ENCODE measurements around the gene SPATA6L.

SPATA6L gene

GRCh38 chr9:4600368-4600767 lies 65.9 kb downstream of the SPATA6L start:
- Histone ChIP-seq H3K36me3 (ENCODE audit: control insufficient read depth, insufficient read depth, low read length) (no peaks in the 10 kb centered on the region), H3K56ac (ENCODE audit: low read length) (no peak overlapping the region), H3K4me1 (ENCODE audit: control insufficient read depth, low read depth, low read length) (no peaks in the 10 kb centered on the region), H3K9ac (ENCODE audit: low read length) (no peak overlapping the region), H4K5ac (ENCODE audit: low read length) (no peak overlapping the region), H3K79me1 (ENCODE audit: low read length) (no peaks in the 10 kb centered on the region), H2AK5ac (ENCODE audit: low read length) (no peak overlapping the region), H3K27ac (ENCODE audit: low read depth, low read length) (no peak overlapping the region), H2BK5ac (ENCODE audit: low read length) (no peak overlapping the region), H3K4me3 (ENCODE audit: low read length) (no peak overlapping the region), H4K8ac (ENCODE audit: low read depth, low read length) (no peak overlapping the region), H3K4ac (ENCODE audit: low read depth, low read length) (no peak overlapping the region), H3K23ac (ENCODE audit: low read length) (no peak overlapping the region), H2BK120ac (ENCODE audit: low read depth, low read length) (no peak overlapping the region), H3K4me2 (ENCODE audit: low read length) (no peak overlapping the region), H3K27me3 (ENCODE audit: insufficient read depth, low read length, poor library complexity) (no peaks in the 10 kb centered on the region), H3K18ac (ENCODE audit: low read length) (no peak overlapping the region), H3K79me2 (ENCODE audit: control insufficient read depth, insufficient read depth, low read length) (no peaks in the 10 kb centered on the region), H2BK15ac (replicated peaks; ENCODE audit: low read depth) (no peak overlapping the region)
- no peak for DNase-seq
- no CpG with 5 or more reads among the region's 1 CpG for whole genome bisulfite sequencing (ENCODE audit: extremely low coverage, insufficient coverage, low lambda C conversion rate)

GRCh38 chr9:4596165-4596922 lies 69.9 kb downstream of the SPATA6L start:
- no peaks in the 10 kb centered on the region for H3K36me3 ChIP-seq (ENCODE audit: control insufficient read depth, insufficient read depth, low read length)
- no peak overlapping the region for H2BK5ac ChIP-seq (ENCODE audit: low read length)
- no peak overlapping the region for H4K8ac ChIP-seq (ENCODE audit: low read depth, low read length)
- no peaks in the 10 kb centered on the region for H3K79me2 ChIP-seq (ENCODE audit: control insufficient read depth, insufficient read depth, low read length)
- H3K79me1 ChIP-seq (ENCODE audit: low read length), result no peaks in the 10 kb centered on the region
- no peak overlapping the region for H3K9ac ChIP-seq (ENCODE audit: low read length)
- no peak overlapping the region for H3K18ac ChIP-seq (ENCODE audit: low read length)
- no peak overlapping the region for H2AK5ac ChIP-seq (ENCODE audit: low read length)
- no peak overlapping the region for H3K4me3 ChIP-seq (ENCODE audit: low read length)
- H3K4ac ChIP-seq (ENCODE audit: low read depth, low read length), result no peak overlapping the region
- DNase-seq, result peak; percentile 18
- WGBS (ENCODE audit: extremely low coverage, insufficient coverage, low lambda C conversion rate), result no CpG with 5 or more reads among the region's 11 CpGs
- no peak overlapping the region for H2BK15ac ChIP-seq (replicated peaks; ENCODE audit: low read depth)
- no peak overlapping the region for H3K27ac ChIP-seq (ENCODE audit: low read depth, low read length)
- H3K23ac ChIP-seq (ENCODE audit: low read length), result no peak overlapping the region
- no peak overlapping the region for H4K5ac ChIP-seq (ENCODE audit: low read length)
- H3K4me2 ChIP-seq (ENCODE audit: low read length), result no peak overlapping the region
- H3K56ac ChIP-seq (ENCODE audit: low read length), result no peak overlapping the region
- no peaks in the 10 kb centered on the region for H3K27me3 ChIP-seq (ENCODE audit: insufficient read depth, low read length, poor library complexity)
- H3K4me1 ChIP-seq (ENCODE audit: control insufficient read depth, low read depth, low read length), result no peaks in the 10 kb centered on the region
- no peak overlapping the region for H2BK120ac ChIP-seq (ENCODE audit: low read depth, low read length)

- Histone ChIP-seq H3K4me3 (ENCODE audit: low read length) (no peak overlapping the region), H4K8ac (ENCODE audit: low read depth, low read length) (no peak overlapping the region), H3K18ac (ENCODE audit: low read length) (no peak overlapping the region), H3K4me2 (ENCODE audit: low read length) (no peak overlapping the region), H3K27me3 (ENCODE audit: insufficient read depth, low read length, poor library complexity) (no peaks in the 10 kb centered on the region), H3K27ac (ENCODE audit: low read depth, low read length) (no peak overlapping the region), H3K9ac (ENCODE audit: low read length) (no peak overlapping the region), H4K5ac (ENCODE audit: low read length) (no peak overlapping the region), H2BK15ac (replicated peaks; ENCODE audit: low read depth) (no peak overlapping the region), H3K36me3 (ENCODE audit: control insufficient read depth, insufficient read depth, low read length) (no peaks in the 10 kb centered on the region), H3K79me1 (ENCODE audit: low read length) (no peaks in the 10 kb centered on the region), H2AK5ac (ENCODE audit: low read length) (no peak overlapping the region), H3K23ac (ENCODE audit: low read length) (no peak overlapping the region), H2BK120ac (ENCODE audit: low read depth, low read length) (no peak overlapping the region), H3K4me1 (ENCODE audit: control insufficient read depth, low read depth, low read length) (peaks cover 3% of the 10 kb centered on the region), H3K56ac (ENCODE audit: low read length) (no peak overlapping the region), H3K4ac (ENCODE audit: low read depth, low read length) (no peak overlapping the region), H2BK5ac (ENCODE audit: low read length) (no peak overlapping the region), H3K79me2 (ENCODE audit: control insufficient read depth, insufficient read depth, low read length) (no peaks in the 10 kb centered on the region)
- DNase-seq, result no peak
- no CpG with 5 or more reads among the region's 2 CpGs for WGBS (ENCODE audit: extremely low coverage, insufficient coverage, low lambda C conversion rate)
These were observed 71.3 kb downstream of the SPATA6L start for GRCh38 chr9:4594994-4595393.

- peaks cover 3% of the 10 kb centered on the region for H3K4me1 ChIP-seq (ENCODE audit: control insufficient read depth, low read depth, low read length)
- no peaks in the 10 kb centered on the region for H3K79me2 ChIP-seq (ENCODE audit: control insufficient read depth, insufficient read depth, low read length)
These were observed 71.7 kb downstream of the SPATA6L start for GRCh38 chr9:4594545-4594944.

GRCh38 chr9:4592886-4593285 lies 73.4 kb downstream of the SPATA6L start:
- no peaks in the 10 kb centered on the region for H3K27me3 ChIP-seq (ENCODE audit: insufficient read depth, low read length, poor library complexity)
- no peak overlapping the region for H2BK120ac ChIP-seq (ENCODE audit: low read depth, low read length)
- H3K4ac ChIP-seq (ENCODE audit: low read depth, low read length), result no peak overlapping the region
- H3K56ac ChIP-seq (ENCODE audit: low read length), result no peak overlapping the region
- H3K79me1 ChIP-seq (ENCODE audit: low read length), result no peaks in the 10 kb centered on the region
- H2AK5ac ChIP-seq (ENCODE audit: low read length), result no peak overlapping the region
- H4K5ac ChIP-seq (ENCODE audit: low read length), result no peak overlapping the region
- no CpG with 5 or more reads among the region's 1 CpG for WGBS (ENCODE audit: extremely low coverage, insufficient coverage, low lambda C conversion rate)
- no peak overlapping the region for H3K4me3 ChIP-seq (ENCODE audit: low read length)
- no peak overlapping the region for H3K4me2 ChIP-seq (ENCODE audit: low read length)
- H3K79me2 ChIP-seq (ENCODE audit: control insufficient read depth, insufficient read depth, low read length), result no peaks in the 10 kb centered on the region
- H2BK5ac ChIP-seq (ENCODE audit: low read length), result no peak overlapping the region
- H3K9ac ChIP-seq (ENCODE audit: low read length), result no peak overlapping the region
- no peak overlapping the region for H4K8ac ChIP-seq (ENCODE audit: low read depth, low read length)
- DNase-seq, result no peak
- H3K36me3 ChIP-seq (ENCODE audit: control insufficient read depth, insufficient read depth, low read length), result no peaks in the 10 kb centered on the region
- peaks cover 3% of the 10 kb centered on the region for H3K4me1 ChIP-seq (ENCODE audit: control insufficient read depth, low read depth, low read length)
- no peak overlapping the region for H3K18ac ChIP-seq (ENCODE audit: low read length)
- no peak overlapping the region for H3K27ac ChIP-seq (ENCODE audit: low read depth, low read length)
- H3K23ac ChIP-seq (ENCODE audit: low read length), result no peak overlapping the region
- no peak overlapping the region for H2BK15ac ChIP-seq (replicated peaks; ENCODE audit: low read depth)

More at GRCh38 chr9:4594545-4594944, 71.7 kb downstream of the SPATA6L start:
- Histone ChIP-seq H2BK120ac (ENCODE audit: low read depth, low read length) (no peak overlapping the region), H2BK5ac (ENCODE audit: low read length) (no peak overlapping the region), H3K9ac (ENCODE audit: low read length) (no peak overlapping the region), H3K23ac (ENCODE audit: low read length) (no peak overlapping the region), H3K79me1 (ENCODE audit: low read length) (no peaks in the 10 kb centered on the region), H2AK5ac (ENCODE audit: low read length) (no peak overlapping the region), H2BK15ac (replicated peaks; ENCODE audit: low read depth) (no peak overlapping the region), H3K27ac (ENCODE audit: low read depth, low read length) (no peak overlapping the region), H3K56ac (ENCODE audit: low read length) (no peak overlapping the region), H3K27me3 (ENCODE audit: insufficient read depth, low read length, poor library complexity) (no peaks in the 10 kb centered on the region), H3K4me3 (ENCODE audit: low read length) (no peak overlapping the region), H3K4ac (ENCODE audit: low read depth, low read length) (no peak overlapping the region), H4K8ac (ENCODE audit: low read depth, low read length) (no peak overlapping the region), H3K4me2 (ENCODE audit: low read length) (no peak overlapping the region), H3K18ac (ENCODE audit: low read length) (no peak overlapping the region), H3K36me3 (ENCODE audit: control insufficient read depth, insufficient read depth, low read length) (no peaks in the 10 kb centered on the region), H4K5ac (ENCODE audit: low read length) (no peak overlapping the region)
- DNase-seq, result no peak
- no CpG with 5 or more reads among the region's 4 CpGs for WGBS (ENCODE audit: extremely low coverage, insufficient coverage, low lambda C conversion rate)

- H3K18ac ChIP-seq (ENCODE audit: low read length), result no peak overlapping the region
- no CpG with 5 or more reads among the region's 3 CpGs for WGBS (ENCODE audit: extremely low coverage, insufficient coverage, low lambda C conversion rate)
- no peak overlapping the region for H4K5ac ChIP-seq (ENCODE audit: low read length)
These were observed 74.0 kb downstream of the SPATA6L start for GRCh38 chr9:4592295-4592694.

More at GRCh38 chr9:4592295-4592694, 74.0 kb downstream of the SPATA6L start:
- Histone ChIP-seq H2AK5ac (ENCODE audit: low read length) (no peak overlapping the region), H3K36me3 (ENCODE audit: control insufficient read depth, insufficient read depth, low read length) (no peaks in the 10 kb centered on the region), H3K23ac (ENCODE audit: low read length) (no peak overlapping the region), H3K79me2 (ENCODE audit: control insufficient read depth, insufficient read depth, low read length) (no peaks in the 10 kb centered on the region), H3K56ac (ENCODE audit: low read length) (no peak overlapping the region), H3K27me3 (ENCODE audit: insufficient read depth, low read length, poor library complexity) (no peaks in the 10 kb centered on the region), H3K4me1 (ENCODE audit: control insufficient read depth, low read depth, low read length) (peaks cover 3% of the 10 kb centered on the region), H3K4ac (ENCODE audit: low read depth, low read length) (no peak overlapping the region), H2BK120ac (ENCODE audit: low read depth, low read length) (no peak overlapping the region), H2BK15ac (replicated peaks; ENCODE audit: low read depth) (no peak overlapping the region), H4K8ac (ENCODE audit: low read depth, low read length) (no peak overlapping the region), H3K79me1 (ENCODE audit: low read length) (no peaks in the 10 kb centered on the region), H3K4me2 (ENCODE audit: low read length) (no peak overlapping the region), H3K9ac (ENCODE audit: low read length) (no peak overlapping the region), H3K4me3 (ENCODE audit: low read length) (no peak overlapping the region), H3K27ac (ENCODE audit: low read depth, low read length) (no peak overlapping the region), H2BK5ac (ENCODE audit: low read length) (no peak overlapping the region)
- no peak for DNase-seq
